ENCODE results near the gene CREG1.
A peak's percentile ranks its signal among the peaks of the same experiment; 100 is the strongest.

The CREG1 gene

DNA sequence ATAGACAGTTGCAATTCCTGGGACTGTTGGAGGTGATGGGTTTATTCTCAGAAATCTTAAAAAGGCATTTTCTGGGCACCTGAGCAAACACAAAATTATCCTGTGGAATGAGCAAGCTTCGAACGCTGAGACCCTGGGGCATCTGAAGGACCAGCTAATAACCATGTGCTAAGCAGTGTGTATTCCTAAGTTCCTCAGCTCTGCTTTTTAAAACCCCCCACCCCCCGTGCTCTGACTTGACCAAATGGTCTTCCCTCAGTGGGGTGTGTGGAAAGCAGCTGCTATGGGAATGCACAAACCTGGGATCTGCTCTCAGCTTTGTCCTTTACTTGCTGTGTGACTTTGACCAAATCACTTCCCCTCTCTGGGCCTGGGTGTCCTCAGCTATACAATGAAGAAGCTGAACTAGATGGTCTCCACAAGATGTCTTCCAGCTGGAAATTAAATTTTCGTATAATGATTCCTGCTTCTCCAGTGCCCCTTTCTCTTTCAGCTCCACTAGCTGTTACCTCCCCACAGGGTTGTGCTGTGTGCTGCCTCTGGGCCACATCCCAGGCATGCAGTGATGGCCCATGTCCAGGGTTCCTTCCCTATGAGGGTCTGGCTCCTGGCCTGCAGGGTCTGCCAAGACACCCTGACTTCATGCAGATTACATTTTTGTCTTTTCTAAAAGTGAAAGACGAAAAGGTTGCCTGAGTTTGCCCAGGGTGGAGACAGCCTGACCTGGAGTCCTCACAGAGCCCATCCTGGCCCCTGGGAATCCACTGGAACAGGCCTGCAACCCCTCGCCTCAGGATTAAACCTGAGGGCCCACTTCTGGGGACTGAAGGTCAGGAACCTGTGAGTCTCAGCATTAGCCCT, 20.4 kb downstream of the CREG1 start:
- FAIRE-seq (no peak), DNase-seq (ENCODE audit: low spot score) (no peak)

DNA sequence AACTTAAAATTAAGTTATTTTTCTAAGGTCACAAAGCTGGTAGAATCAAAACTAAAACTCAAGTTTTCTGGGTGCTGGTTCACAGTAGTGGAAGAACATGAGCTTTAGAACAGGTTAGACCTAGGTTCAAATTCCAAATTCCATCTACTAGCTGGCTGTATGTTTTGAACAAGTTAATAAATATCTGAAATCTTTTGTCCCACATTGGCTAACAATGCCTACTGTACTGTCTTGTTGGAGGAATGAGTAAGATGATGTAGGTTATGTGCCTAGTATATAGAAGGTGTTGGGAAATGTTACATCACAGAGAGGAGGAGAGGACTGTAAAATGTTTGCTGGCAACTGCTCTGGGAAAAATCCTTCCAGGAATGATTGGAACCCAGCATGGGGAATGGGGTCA, 21.2 kb downstream of the CREG1 start:
- DNase-seq (ENCODE audit: low spot score) (no peak), FAIRE-seq (no peak)

DNA sequence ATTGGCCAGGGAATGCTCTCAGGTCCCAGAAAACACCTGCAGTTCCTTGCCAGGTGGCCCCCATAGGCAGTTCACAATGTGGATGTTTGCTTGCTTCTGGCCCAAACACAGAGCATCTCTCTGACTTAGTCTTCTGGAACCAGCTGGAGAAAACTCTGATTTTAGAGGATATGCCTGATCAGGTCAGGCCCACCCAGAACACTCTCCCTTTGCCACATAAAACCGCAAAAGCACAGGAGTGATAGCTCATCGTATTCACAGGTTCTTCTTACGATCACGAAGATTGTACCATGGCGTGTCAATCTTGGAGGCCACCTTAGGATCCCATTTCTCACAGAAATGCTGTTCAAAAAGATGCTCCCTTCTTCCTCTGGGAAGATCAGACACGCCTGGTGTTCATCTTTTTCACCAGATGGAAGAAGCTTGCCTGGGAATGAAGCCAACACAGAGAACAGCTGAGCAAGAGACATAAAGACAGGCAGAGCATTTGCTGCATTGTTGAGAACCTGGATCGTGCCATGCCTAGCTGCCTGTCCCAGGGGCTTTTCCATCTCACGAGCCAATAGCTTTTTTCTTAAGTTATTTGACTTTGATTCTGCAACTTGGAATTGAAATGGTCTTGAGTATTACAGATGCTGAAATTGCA, 23.6 kb downstream of the CREG1 start:
- no peak for DNase-seq (ENCODE audit: low spot score)
- no peak for FAIRE-seq

DNA sequence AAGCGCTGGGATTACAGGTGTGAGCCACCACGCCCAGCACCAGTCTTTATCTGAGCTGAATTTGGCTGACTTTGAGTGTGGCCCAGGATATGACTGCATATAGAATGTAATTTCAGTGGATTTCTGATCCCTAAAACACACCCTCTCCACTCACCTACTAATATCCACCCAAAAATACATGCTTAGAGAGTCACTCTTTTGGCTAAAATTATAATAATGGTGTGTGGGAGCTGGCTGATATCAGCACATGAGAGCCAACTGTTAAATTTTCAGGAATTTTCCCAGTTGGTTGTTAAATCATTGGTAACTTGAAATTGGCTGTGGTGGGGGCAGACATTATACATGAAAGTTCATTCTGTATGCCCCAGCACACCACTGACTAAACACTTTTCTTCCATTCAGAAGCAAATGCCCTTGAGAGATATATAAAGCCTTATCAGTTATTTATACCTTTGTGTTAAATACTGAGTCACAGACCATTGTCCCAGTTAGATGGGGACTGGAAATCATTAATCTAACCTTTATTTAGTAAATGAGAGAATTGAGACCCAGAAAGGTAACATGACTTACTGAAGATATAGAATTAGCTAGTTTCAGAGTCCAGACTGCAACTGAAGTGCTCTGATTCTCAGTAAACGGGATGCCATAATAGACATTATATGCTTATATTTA, 25.4 kb downstream of the CREG1 start:
- DNase-seq (ENCODE audit: low spot score) (no peak), FAIRE-seq (no peak)

DNA sequence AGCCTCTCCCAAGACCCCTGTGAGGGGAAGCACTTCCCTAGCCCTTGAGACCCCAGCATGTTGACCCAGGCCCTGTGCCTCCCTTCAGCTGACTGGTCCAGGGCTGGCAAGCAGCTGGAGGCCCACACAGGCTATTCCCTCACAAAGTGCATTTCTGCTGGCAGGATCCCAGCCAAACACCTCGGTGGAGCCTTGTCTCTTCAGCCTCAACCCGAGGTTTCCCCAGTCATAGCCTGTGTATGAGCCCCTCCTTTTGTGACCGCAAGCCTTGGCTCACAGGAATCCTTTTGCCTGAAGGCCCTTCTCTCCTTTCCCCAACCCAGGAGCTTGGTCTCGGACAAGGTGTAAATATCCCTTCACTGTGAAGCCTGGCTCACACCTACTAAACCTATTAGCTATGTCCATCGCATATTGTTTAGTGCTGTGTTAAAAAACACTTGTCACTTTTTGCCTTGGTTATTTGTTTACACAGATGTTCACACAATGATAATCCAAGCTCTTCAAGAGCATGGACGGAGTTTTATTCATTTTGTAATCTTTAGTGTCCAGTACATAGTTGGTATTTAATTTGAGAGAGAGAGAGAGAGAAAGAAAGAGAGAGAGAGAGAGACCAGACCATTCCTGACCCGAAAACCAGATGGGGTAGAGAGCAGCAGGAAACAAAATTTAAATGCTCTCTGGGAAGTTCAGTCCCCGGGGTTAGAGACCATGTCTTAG, 26.7 kb downstream of the CREG1 start:
- FAIRE-seq (no peak), DNase-seq (ENCODE audit: low spot score) (no peak)

DNA sequence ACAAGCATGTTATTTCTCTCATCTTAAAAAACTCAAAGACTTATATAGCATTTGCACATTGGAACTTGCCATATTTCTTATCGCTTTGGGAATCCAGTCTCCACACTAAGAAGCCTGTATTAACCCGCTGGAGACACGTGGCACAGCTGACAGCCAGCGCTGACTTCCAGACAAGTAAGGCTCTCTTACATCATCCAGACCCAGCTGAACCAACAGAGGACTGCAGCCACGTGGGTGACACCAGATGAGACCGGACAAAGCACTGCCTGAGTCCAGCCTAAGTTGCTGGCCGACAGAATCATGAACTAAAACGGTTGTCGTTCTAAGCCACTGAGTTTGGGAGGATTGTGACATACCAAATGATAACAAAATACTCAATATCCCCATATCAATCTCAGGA, 28.9 kb downstream of the CREG1 start:
- DNase-seq (ENCODE audit: low spot score), result no peak
- FAIRE-seq, result no peak

DNA sequence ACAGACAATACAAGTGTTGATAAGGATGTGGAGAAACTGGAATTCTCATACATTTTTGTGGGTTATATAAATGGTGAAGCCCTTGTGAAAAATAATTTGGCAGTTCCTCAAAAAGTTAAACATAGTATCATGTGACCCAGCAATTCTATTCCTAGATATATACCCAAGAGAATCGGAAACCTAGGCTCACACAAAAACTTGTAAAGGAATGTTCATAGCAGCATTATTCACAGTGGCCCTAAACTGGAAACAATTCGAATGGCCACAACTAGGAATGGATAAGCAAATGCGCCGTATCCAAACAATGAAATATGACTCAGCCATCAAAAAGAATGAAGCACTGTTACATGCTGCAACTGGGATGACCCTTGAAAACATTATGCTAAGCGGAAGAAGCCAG, 31.3 kb downstream of the CREG1 start:
- FAIRE-seq (no peak), DNase-seq (ENCODE audit: low spot score) (peak; percentile 17)

DNA sequence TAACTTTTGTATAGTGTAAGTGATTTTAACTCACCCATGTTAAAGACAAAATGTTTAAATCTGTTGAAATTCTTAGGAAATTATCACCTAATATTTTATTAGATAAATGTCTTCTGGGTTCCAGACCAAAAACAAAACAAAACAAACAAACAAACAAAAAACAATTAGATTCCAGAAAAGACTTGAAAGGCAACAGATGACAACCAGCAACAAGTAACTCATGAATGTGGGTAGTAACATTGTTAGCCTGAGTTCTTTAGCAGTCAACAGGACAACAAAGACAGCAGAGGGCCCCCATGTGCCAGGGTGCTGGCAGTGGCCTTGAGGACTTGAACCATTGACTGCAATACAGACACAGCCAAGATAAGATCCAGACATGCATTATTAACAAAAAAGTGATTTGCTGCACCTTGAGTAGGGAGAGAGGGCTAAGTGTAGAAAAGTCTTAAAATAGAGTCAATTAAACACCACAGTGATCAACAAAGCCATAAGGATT, 32.8 kb downstream of the CREG1 start:
- DNase-seq (ENCODE audit: low spot score) (no peak), FAIRE-seq (no peak)

DNA sequence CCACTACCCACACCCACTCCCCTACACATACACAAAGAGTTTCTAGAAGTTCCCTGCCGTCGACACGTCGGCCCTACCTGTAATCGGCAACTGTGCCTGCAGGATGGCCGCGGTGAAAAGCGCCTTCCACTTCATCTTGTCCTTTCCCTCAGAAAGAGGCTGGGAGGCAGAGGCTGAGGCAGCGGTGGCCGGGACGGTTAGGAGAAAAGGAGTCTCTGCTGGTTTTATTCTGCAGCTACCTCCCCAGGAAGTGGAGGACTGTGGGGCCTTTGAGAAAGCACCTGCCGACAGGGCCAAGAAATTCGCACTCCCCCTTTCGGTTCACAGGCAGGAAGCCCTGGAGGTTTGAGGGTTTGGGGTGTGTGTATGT, 35.2 kb downstream of the CREG1 start, which contains the start of gene CD247:
CD247 (minus strand) TSS at position 199 of the 370 bp plus-strand sequence; CDS start at position 135, 64 bp downstream.
- no peak for DNase-seq (ENCODE audit: low spot score)
- no peak for FAIRE-seq

DNA sequence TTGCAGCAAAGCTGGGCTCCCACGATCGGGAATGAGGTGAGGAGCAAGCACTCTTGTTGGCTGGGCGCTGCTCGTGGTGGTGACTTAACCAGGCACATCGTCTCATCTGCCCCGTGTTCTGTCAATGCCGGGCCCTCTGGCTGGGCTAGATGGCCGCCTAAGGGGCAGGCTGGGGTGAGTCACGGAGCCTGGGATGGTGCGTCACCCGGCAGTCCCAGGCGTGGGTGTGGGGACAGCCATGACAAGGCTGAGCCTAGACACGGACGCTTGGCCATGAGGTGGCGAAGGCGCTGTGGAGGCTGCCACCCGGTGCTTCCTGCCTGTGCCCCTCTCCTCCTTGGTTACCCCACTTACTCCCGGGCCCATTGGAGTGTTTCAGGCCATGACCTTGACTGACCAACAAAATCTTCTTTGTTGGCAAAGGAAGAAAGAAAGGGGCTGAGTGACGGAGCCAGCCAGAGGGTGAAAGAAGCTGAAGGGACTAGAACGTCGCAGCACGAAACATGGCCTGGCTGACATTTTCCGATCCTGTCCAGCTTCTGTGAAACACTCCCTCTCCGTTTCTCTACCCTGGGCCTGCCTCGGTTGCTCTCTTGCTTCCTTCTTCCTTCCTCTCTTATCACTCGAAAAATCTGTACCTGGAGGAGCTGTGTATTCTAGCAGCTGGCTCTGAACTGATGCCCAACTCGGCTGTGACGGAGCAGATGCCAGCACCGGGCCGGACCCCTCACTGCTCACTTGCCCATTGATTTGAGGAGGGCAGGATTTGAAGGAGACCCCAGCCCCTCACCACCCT, 35.8 kb downstream of the CREG1 start:
- peak; percentile 83 for DNase-seq (ENCODE audit: low spot score)
- peak; percentile 50 for FAIRE-seq

DNA sequence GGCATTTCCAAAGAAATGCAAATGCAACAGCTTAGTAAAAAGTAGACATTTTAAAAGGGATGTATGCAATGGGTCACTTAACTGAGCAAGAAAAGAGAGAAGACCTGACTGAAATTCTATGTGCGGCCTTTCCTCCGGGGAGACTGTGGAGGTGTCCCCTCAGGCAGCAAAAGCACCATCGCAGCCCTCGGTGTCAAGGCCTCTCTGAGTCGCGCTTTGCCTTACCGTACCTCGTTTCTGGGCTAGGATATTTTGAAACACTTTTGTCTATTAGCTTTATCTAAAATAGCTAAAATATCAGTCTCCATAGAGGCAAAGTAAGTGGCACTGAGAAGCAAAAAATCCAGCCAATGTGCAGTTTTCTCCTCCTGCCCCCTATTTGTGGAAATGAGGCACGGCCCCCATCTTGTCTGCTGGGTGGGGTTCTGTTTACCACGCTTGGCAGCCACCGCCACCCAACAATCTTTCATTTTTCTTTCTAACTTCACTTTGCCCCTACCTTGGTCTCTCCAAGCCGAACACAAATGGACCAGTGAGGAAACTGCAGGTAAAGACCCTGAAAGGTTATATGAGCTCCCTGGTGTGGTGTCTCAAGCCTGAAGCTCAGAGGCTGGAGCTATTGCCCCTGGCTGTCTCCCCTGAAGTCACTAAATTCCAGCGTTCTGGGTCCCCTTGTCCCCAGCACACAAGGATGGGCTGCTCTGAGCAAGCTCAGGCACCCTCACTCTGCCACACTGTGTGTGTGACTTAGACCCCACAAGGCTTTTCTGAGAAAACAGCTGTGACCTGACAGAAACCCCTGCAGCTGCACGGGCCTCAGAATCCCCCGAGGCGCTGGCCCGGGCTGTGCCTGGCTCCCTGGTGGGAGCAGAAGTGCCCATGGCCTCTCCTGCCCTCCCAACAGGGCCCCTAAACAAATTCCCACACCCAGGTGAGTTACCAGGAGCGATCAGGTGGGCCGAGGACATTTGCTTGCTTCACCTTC, 36.9 kb downstream of the CREG1 start:
- FAIRE-seq, result no peak
- DNase-seq (ENCODE audit: low spot score), result no peak

DNA sequence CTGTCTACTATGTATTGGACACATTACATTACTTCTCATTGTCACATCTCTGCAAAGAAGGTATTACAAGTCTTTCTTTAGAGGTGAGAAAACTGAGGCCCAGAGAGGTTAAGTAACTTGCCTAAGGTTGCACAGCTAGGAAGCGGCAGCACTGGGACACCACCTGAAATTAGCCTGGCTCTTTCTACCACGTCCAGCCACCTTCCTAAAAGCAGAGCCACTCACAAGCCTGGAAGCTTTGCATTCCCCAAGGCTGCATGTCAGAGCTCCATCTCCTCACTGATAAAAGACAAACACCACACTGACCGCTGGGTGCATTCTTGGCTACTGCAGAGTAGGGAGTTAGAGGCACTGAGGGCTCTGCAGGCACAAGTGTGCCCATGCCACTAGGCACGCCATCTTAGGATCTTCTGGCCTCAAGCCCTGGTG, 37.7 kb downstream of the CREG1 start:
- DNase-seq (ENCODE audit: low spot score) (no peak), FAIRE-seq (peak; percentile 27)

DNA sequence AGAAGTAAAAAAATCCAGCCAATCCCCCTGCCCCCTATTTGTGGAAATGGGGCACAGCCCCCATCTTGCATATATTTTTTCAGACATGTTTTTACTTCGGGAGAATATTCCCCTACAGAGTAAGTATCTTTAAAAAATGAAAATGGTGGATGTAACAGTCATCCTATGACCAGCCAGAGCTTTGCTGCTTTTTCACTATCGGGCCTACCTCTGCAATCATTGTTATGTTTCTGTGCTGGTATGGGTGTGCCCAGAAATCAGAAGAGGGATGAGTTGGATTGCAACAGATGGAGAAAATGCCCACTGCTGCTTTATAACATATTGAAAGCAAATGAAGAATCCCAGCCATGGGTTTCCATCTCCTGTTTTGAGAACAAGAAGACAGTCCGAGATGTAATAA, 38.1 kb downstream of the CREG1 start:
- FAIRE-seq (no peak), DNase-seq (ENCODE audit: low spot score) (no peak)

DNA sequence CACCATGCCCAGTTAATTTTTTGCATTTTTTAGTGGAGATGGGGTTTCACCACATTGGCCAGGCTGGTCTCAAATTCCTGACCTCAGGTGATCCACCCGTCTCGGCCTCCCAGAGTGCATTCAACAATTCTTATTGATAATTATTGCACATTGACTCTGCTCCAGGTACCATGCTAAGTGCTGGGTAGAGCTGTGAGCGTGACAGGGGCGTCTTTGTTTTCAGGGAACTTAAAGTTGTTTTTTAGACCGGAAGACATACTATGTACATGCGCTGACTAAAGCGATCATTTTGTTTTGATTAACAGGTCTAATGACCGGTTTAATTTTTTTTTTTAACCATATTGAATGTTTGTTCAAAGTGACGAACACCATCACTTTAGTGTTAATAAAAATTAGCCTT, 39.3 kb downstream of the CREG1 start:
- FAIRE-seq, result no peak

DNA sequence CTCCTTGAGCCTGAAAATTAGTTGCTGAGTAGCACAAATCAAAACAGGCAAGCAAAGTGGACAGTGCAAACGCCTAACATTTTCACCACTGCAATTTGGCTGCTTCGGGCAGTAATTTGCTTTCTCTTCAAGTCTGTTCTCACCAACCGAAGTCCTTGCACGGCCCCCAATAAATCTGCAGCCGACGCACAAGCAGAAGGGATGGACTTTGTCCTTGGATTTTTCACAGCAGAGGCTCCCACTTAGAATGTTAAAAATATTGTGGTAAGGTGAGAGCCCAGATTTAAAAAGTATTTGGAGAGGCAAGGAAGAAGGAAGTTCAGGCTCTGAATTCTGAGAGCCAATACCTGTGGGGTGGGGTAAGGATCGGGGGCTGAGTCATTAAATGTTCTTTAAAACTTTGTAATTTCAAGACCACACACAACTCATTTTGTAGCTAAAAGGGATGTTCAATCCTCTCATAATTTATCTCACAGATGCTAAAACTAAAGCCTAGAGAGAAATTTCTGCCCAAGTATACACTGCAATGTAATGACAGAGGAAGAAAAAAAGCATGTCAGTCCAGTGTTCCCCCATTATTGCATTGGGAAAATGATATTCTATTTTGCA, 41.4 kb downstream of the CREG1 start:
- FAIRE-seq (no peak), DNase-seq (ENCODE audit: low spot score) (no peak)

More for the DNA sequence above, 39.3 kb downstream of the CREG1 start:
- no peak for DNase-seq (ENCODE audit: low spot score)

DNA sequence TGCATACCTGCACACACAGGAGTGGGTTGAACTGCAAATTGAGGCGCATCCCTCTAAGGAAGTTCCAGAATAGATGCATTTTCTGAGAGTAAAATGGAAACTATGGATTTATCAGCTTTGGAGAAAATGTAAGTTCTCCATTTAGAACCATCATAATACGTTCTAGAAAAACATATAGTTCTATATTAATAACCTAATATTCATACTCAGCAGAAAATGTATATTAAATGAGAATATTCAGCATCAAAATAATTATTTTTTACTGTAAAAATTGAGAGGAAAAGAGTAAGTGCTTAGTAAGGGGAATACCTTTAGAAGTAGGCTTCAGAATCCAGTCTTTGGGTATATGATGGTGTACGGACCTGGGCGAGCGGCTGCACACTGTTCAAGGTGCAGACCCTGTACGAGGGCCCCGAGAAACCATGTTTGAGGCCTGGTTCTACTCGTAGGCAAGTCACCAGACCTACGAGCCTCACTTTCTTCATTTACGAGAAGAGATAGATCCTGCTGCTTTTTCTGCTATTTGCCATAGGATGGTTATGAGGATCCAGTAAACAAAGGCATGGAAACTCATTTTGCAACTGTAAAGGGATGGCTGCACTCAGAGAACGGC, 42.1 kb downstream of the CREG1 start:
- DNase-seq (ENCODE audit: low spot score), result no peak
- no peak for FAIRE-seq

DNA sequence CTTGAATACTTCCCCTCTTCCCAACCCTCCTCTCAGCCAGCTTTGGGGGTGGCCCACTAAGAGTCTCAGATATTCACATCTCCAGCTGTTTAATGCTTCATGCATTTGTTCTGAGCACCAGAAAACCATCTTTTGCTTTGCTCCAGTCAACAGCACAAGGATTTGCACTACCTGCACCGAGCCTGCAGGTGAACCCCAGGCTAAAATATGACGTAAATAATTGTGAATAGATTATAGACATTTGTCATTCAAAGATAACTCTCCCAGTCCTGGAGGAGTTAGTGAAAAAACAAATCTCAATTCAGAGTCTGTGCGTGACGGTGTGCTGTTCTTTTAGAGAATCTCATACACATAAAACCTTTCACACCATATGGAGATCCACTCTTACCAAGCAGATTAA, 42.7 kb downstream of the CREG1 start:
- no peak for DNase-seq (ENCODE audit: low spot score)

DNA sequence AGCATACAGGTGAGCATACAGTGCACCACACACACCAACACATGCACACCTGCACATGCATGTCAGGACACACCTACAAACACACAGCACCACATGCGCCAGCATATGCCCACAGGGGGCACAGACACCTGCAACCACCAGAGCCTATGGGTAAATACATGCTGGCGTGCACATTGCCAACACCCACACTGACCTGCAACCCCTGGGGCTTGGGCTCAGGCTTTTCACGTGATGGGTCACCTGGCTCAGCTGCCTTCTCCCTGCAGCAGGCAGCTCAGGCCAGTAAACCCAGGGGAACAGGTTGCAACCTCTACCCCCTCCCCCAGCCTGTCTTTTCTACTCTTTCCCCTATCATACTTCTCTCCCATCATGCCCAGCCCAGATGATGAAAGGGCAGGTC, 43.3 kb downstream of the CREG1 start:
- DNase-seq (ENCODE audit: low spot score), result no peak
- FAIRE-seq, result no peak

More for the DNA sequence above, 42.7 kb downstream of the CREG1 start:
- no peak for FAIRE-seq

DNA sequence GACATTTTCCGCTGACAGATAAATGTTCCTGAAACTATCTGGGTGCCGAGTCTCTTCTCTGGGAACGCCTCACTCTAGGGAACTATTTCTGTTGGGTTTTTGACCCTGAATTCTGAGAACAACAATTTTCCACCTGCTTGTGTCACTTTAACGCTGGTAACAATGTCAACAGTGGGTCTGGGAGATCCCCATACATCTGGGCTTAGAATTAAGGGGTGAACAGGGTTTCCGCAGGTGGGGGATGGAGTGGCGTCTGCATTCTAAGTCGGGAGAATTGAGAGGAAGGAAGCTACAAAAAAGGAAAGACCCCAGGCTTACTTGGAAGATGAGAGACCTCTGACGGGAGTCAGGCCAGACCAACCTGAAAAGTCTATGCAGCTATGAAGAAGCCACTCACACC, 44.0 kb downstream of the CREG1 start:
- no peak for FAIRE-seq
- no peak for DNase-seq (ENCODE audit: low spot score)

Data from urothelium cell line (cell line).